Measurements from ENCODE around the gene RIPOR3.
"Not testable (repeated sequence)": the region's sequence is repeated elsewhere in the genome, so short reads cannot be mapped to it uniquely, and the experiment has no call there.

The RIPOR3 gene

GRCh38 chr20:50608750-50609104, 82.6 kb downstream of the RIPOR3 start:
- no peak for DNase-seq (ENCODE audit: low read depth, low spot score)

- no peak for DNase-seq (ENCODE audit: low read depth, low spot score)
Observed at GRCh38 chr20:50607850-50608749, 83.2 kb downstream of the RIPOR3 start.

- no peak for DNase-seq (ENCODE audit: low read depth, low spot score)
Observed at GRCh38 chr20:50607436-50607835, 83.9 kb downstream of the RIPOR3 start.

- no peak for DNase-seq (ENCODE audit: low read depth, low spot score)
Observed at GRCh38 chr20:50605136-50605535, 86.2 kb downstream of the RIPOR3 start.

- DNase-seq (ENCODE audit: low read depth, low spot score): no peak
Observed at GRCh38 chr20:50604451-50604850, 86.9 kb downstream of the RIPOR3 start.

- no peak for DNase-seq (ENCODE audit: low read depth, low spot score)
Observed at GRCh38 chr20:50602432-50603088, 88.8 kb downstream of the RIPOR3 start.

GRCh38 chr20:50601511-50602431, 89.6 kb downstream of the RIPOR3 start:
- no peak for DNase-seq (ENCODE audit: low read depth, low spot score)

- DNase-seq (ENCODE audit: low read depth, low spot score): no peak
Observed at GRCh38 chr20:50600281-50600895, 91.0 kb downstream of the RIPOR3 start.

- not testable (repeated sequence) for DNase-seq (ENCODE audit: low read depth, low spot score)
Observed at GRCh38 chr20:50598768-50599167, 92.6 kb downstream of the RIPOR3 start.

- DNase-seq (ENCODE audit: low read depth, low spot score): no peak
Observed at GRCh38 chr20:50598074-50598473, 93.3 kb downstream of the RIPOR3 start.

- DNase-seq (ENCODE audit: low read depth, low spot score): no peak
Observed at GRCh38 chr20:50597406-50597969, 93.9 kb downstream of the RIPOR3 start.

- DNase-seq (ENCODE audit: low read depth, low spot score): no peak
Observed at GRCh38 chr20:50596694-50597021, 94.7 kb downstream of the RIPOR3 start.

GRCh38 chr20:50595988-50596693, 95.2 kb downstream of the RIPOR3 start:
- no peak for DNase-seq (ENCODE audit: low read depth, low spot score)

GRCh38 chr20:50595433-50595895, 95.9 kb downstream of the RIPOR3 start:
- no peak for DNase-seq (ENCODE audit: low read depth, low spot score)

- DNase-seq (ENCODE audit: low read depth, low spot score): no peak
Observed at GRCh38 chr20:50594591-50595432, 96.5 kb downstream of the RIPOR3 start.

GRCh38 chr20:50594231-50594590, 97.1 kb downstream of the RIPOR3 start:
- DNase-seq (ENCODE audit: low read depth, low spot score): no peak

GRCh38 chr20:50593005-50593335, 98.4 kb downstream of the RIPOR3 start:
- no peak for DNase-seq (ENCODE audit: low read depth, low spot score)

- no peak for DNase-seq (ENCODE audit: low read depth, low spot score)
Observed at GRCh38 chr20:50592282-50593004, 98.9 kb downstream of the RIPOR3 start.

- DNase-seq (ENCODE audit: low read depth, low spot score): no peak
Observed at GRCh38 chr20:50591233-50591852, 100.0 kb downstream of the RIPOR3 start.

All from activated CD4-positive, CD25-positive, alpha-beta regulatory T cell treated with anti-CD3 and anti-CD28 coated beads, Interleukin-2, amount 50 U/mL, for 16 hours (primary cell).